Measurements from ENCODE around the gene TUBAL3. TPM values are rescaled to one million over a fixed set of nuclear protein-coding genes. Genes with fewer than 3 reads are reported as not detected.

The TUBAL3 gene
- total RNA-seq, 1 experiment from 2014 or later, result 0.98 TPM

DNA sequence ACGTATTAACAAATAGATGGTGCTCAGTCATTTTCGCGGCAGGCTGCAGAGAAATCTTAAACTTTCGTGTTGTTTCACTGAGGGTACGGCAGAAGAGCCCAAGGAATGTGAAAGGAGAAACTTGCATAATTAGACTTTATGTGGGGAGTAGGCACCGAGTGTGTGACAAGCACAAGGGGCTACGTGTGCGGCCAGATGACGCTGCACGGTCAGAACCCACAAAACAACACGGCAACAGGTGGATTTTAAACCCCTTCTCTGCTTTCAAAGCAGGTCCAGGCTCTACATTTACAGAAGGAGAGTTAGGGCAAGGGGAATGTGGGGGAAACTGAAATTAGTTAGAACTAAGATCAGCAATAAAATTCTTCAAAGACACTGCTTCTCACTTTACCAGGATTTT lies 40.3 kb downstream of the TUBAL3 start:
- no peak overlapping the region for H3K4me3 ChIP-seq (replicated peaks in 1 of 2; ENCODE audit: low read depth in 1 of 2, low read length in 2 of 2)
- no peaks in the 10 kb centered on the region for H4K20me1 ChIP-seq (ENCODE audit: insufficient read depth)
- no peak overlapping the region for H3K4me2 ChIP-seq (ENCODE audit: low read length)
- no TSS peak for BruUV-seq (replicated peaks)
- TF ChIP-seq ZFX (IDR thresholded peaks at IDR 0.05) (no peak), CEBPB (IDR thresholded peaks at IDR 0.05; ENCODE audit: low read depth) (no peak), EGR1 (IDR thresholded peaks at IDR 0.05; ENCODE audit: low read depth) (no peak)
- POLR2A ChIA-PET, result no interaction called here
- H3K36me3 ChIP-seq (ENCODE audit: control insufficient read depth in 1 of 2, insufficient read depth in 2 of 2, low read length in 2 of 2), result no peaks in the 10 kb centered on the region
- peaks cover 48% of the 10 kb centered on the region for H3K27me3 ChIP-seq (ENCODE audit: insufficient read depth, low read length)
- no peak overlapping the region for H3K27ac ChIP-seq (ENCODE audit: low read depth, low read length)
- RAD21 ChIA-PET (ENCODE audit: low non-redundant PET in 1 of 2, low total read pairs in 2 of 2, uncharacterized antibody in 2 of 2, unreplicated experiment in 2 of 2), result no interaction called here
- H3K9me3 ChIP-seq (ENCODE audit: control insufficient read depth in 1 of 2, insufficient read depth in 1 of 2, low read depth in 1 of 2, low read length in 2 of 2), result no peaks in the 10 kb centered on the region
- CTCF ChIA-PET, result no interaction called here
- DNase-seq (ENCODE audit: low read depth, low spot score) (no peak), ATAC-seq (no peak)
- no peaks in the 10 kb centered on the region for H3K4me1 ChIP-seq (ENCODE audit: control insufficient read depth in 1 of 2, insufficient read depth in 2 of 2, low read length in 2 of 2)
- no peaks in the 10 kb centered on the region for H3K9me2 ChIP-seq (ENCODE audit: insufficient read depth)
- no peaks in the 10 kb centered on the region for H3K79me2 ChIP-seq (ENCODE audit: insufficient read depth, low read length)
- intact Hi-C loops (cut with micrococcal nuclease), result no loop called here
- no peak overlapping the region for H2AFZ ChIP-seq (ENCODE audit: low read depth, low read length, poor library complexity, severe bottlenecking)
- no peak overlapping the region for H3K9ac ChIP-seq (ENCODE audit: low read length)

DNA sequence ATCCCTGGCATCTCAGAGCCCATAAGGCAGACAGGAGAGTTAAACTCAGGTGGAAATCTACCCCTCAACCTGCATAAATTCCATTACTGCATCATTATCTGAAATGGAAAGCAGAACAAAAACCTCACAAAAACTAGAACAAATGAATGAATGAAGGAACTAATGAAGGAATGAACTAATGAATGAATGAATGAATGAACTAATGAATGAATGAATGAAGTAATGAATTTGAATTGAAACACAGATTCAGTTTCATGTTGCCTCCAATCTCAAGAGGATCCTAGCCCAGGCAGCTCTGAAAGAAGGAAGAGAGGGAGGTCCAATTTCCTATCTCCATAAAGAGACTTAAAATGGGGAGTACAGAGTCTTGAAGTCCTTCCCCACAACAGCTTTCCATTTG lies 41.8 kb downstream of the TUBAL3 start:
- H3K9me2 ChIP-seq (ENCODE audit: insufficient read depth), result no peaks in the 10 kb centered on the region
- DNase-seq (ENCODE audit: low read depth, low spot score), result no peak
- no peaks in the 10 kb centered on the region for H3K4me1 ChIP-seq (ENCODE audit: control insufficient read depth in 1 of 2, insufficient read depth in 2 of 2, low read length in 2 of 2)
- RAD21 ChIA-PET (ENCODE audit: low non-redundant PET in 1 of 2, low total read pairs in 2 of 2, uncharacterized antibody in 2 of 2, unreplicated experiment in 2 of 2), result no interaction called here
- H3K27ac ChIP-seq (ENCODE audit: low read depth, low read length), result no peak overlapping the region
- intact Hi-C loops (cut with micrococcal nuclease), result no loop called here
- CTCF ChIA-PET, result no interaction called here
- no peak for ATAC-seq
- H3K79me2 ChIP-seq (ENCODE audit: insufficient read depth, low read length), result no peaks in the 10 kb centered on the region
- POLR2A ChIA-PET, result no interaction called here
- TF ChIP-seq POLR2AphosphoS5 (IDR thresholded peaks at IDR 0.05; ENCODE audit: low read depth, low read length), result no peak
- TF ChIP-seq, protein P1, sequence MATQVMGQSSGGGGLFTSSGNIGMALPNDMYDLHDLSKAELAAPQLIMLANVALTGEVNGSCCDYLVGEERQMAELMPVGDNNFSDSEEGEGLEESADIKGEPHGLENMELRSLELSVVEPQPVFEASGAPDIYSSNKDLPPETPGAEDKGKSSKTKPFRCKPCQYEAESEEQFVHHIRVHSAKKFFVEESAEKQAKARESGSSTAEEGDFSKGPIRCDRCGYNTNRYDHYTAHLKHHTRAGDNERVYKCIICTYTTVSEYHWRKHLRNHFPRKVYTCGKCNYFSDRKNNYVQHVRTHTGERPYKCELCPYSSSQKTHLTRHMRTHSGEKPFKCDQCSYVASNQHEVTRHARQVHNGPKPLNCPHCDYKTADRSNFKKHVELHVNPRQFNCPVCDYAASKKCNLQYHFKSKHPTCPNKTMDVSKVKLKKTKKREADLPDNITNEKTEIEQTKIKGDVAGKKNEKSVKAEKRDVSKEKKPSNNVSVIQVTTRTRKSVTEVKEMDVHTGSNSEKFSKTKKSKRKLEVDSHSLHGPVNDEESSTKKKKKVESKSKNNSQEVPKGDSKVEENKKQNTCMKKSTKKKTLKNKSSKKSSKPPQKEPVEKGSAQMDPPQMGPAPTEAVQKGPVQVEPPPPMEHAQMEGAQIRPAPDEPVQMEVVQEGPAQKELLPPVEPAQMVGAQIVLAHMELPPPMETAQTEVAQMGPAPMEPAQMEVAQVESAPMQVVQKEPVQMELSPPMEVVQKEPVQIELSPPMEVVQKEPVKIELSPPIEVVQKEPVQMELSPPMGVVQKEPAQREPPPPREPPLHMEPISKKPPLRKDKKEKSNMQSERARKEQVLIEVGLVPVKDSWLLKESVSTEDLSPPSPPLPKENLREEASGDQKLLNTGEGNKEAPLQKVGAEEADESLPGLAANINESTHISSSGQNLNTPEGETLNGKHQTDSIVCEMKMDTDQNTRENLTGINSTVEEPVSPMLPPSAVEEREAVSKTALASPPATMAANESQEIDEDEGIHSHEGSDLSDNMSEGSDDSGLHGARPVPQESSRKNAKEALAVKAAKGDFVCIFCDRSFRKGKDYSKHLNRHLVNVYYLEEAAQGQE (IDR thresholded peaks at IDR 0.05; ENCODE audit: low read depth), result no peak
- TF ChIP-seq ZNF274 (IDR thresholded peaks at IDR 0.05; ENCODE audit: low read depth, low read length), result no peak
- no peak for TF ChIP-seq CBX3 (IDR thresholded peaks at IDR 0.05; ENCODE audit: low read depth)
- no peaks in the 10 kb centered on the region for H4K20me1 ChIP-seq (ENCODE audit: insufficient read depth)
- BruUV-seq (replicated peaks), result no TSS peak
- peaks cover 57% of the 10 kb centered on the region for H3K27me3 ChIP-seq (ENCODE audit: insufficient read depth, low read length)
- H3K4me2 ChIP-seq (ENCODE audit: low read length), result no peak overlapping the region
- no peak overlapping the region for H3K9ac ChIP-seq (ENCODE audit: low read length)
- no peak overlapping the region for H3K4me3 ChIP-seq (replicated peaks in 1 of 2; ENCODE audit: low read depth in 1 of 2, low read length in 2 of 2)
- H2AFZ ChIP-seq (ENCODE audit: low read depth, low read length, poor library complexity, severe bottlenecking), result no peak overlapping the region
- no peaks in the 10 kb centered on the region for H3K36me3 ChIP-seq (ENCODE audit: control insufficient read depth in 1 of 2, insufficient read depth in 2 of 2, low read length in 2 of 2)
- no peaks in the 10 kb centered on the region for H3K9me3 ChIP-seq (ENCODE audit: control insufficient read depth in 1 of 2, insufficient read depth in 1 of 2, low read depth in 1 of 2, low read length in 2 of 2)

All from HCT116 (cell line).